HFFc6 (cell line): ENCODE results near the gene ATP2A2. TPM values are rescaled to one million over a fixed set of nuclear protein-coding genes. Genes with fewer than 3 reads are reported as not detected.

Experiments
- DNase-seq: peaks from one replicate; pipeline ENCODE4 v3.0.0-alpha.2; 2018
- H3K27ac Mint-ChIP-seq: 2 replicates; pipeline ENCODE4 v1.8.0; 2020; ENCODE audit warnings: mild to moderate bottlenecking, mixed read lengths
- H3K27me3 Mint-ChIP-seq: 2 replicates; pipeline ENCODE4 v1.8.0; 2021; ENCODE audit warnings: mild to moderate bottlenecking, moderate library complexity, mixed read lengths; ENCODE audit not compliant: insufficient read depth
- H3K36me3 Mint-ChIP-seq: 2 replicates; pipeline ENCODE4 v1.8.0; 2021; ENCODE audit warnings: low read depth, mixed read lengths
- H3K4me1 Mint-ChIP-seq: 2 replicates; pipeline ENCODE4 v1.8.0; 2020; ENCODE audit warnings: low read depth, mixed read lengths
- H3K4me3 Mint-ChIP-seq: 2 replicates; pipeline ENCODE4 v1.8.0; 2020; ENCODE audit warnings: mild to moderate bottlenecking, moderate library complexity, mixed read lengths
- H3K9me3 Mint-ChIP-seq: 2 replicates; pipeline ENCODE4 v1.8.0; 2020; ENCODE audit warnings: mild to moderate bottlenecking, mixed read lengths
- total RNA-seq, 6 experiments: library from RNA; stranded (reverse); fragmentation: NEBNext Ultra II Directional; extraction: Animal tissue kit (Norgen Biotek cat#: 25700); gene quantifications; 2 replicates in 1 of 6; 3 replicates in 5 of 6; pipeline ENCODE4 v1.2.3, GENCODE V29; 2021
- TF ChIP-seq, protein P1 (sequence below): fragments of 200-600 bp; sonication (generic); IDR thresholded peaks from 2 replicates; pipeline ENCODE4 v1.5.0; 2021; ENCODE audit warnings: antibody characterized with exemption, mild to moderate bottlenecking

Gene ATP2A2
- total RNA-seq, 6 experiments from 2014 or later: 254 to 286 (median 267) TPM

DNA sequence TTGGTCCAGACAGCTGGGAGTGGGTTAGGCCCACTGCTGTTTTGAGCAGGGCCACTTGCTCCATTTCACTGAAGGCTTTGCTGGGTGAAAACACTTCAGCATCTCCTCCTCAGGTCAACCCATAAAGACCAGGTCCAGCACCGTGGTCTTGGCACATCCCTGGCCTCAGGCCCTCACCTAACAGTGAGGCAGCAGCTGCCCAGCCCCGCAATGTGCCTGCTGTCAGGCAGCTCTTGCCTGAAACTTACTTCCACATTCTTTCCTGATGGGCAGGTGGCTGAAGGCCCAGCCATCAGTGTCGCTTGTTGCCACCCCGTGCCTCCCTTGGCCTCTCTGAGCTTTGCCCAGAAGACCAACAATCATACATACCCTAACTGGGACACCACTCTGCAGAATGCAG, 68.0 kb downstream of the ATP2A2 start:
- Mint-ChIP-seq H3K36me3 (peaks cover 54% of the 10 kb centered on the region), H3K27me3 (peaks cover 4% of the 10 kb centered on the region), H3K4me1 (no peaks in the 10 kb centered on the region), H3K27ac (no peak overlapping the region), H3K9me3 (no peaks in the 10 kb centered on the region), H3K4me3 (no peak overlapping the region)
- DNase-seq: no peak
- TF ChIP-seq, protein P1, sequence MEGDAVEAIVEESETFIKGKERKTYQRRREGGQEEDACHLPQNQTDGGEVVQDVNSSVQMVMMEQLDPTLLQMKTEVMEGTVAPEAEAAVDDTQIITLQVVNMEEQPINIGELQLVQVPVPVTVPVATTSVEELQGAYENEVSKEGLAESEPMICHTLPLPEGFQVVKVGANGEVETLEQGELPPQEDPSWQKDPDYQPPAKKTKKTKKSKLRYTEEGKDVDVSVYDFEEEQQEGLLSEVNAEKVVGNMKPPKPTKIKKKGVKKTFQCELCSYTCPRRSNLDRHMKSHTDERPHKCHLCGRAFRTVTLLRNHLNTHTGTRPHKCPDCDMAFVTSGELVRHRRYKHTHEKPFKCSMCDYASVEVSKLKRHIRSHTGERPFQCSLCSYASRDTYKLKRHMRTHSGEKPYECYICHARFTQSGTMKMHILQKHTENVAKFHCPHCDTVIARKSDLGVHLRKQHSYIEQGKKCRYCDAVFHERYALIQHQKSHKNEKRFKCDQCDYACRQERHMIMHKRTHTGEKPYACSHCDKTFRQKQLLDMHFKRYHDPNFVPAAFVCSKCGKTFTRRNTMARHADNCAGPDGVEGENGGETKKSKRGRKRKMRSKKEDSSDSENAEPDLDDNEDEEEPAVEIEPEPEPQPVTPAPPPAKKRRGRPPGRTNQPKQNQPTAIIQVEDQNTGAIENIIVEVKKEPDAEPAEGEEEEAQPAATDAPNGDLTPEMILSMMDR: no peak

DNA sequence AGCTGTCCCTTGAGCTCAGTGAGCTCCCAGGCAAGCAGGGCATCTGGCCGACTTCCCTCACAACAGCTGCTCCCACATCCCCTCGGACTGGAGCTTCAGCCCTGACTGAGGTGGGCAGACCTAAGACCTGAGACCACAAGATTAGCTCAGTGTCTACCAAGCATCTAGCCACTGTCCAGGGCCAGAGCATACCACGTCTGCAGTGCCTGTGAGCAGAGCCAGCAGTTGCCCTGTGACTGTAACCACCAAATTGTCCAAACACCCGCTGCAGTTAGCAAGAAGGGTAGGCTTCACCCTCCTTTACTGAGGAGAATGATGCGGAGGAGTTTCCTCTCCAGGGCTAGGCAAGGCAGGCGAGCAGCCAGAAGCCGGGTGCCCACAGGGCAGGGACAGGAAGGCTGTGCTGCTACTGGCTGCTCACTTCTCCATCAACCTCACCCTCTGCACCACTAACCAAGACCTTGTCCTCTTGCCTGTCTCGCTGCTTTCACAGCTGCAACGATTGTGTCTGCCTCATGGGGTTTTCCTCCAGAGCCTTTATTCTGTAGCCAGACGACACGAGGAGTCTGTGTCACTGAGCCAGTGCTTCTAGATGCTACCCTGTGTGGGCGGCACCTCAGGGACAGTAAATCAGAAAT, 68.6 kb downstream of the ATP2A2 start:
- H3K4me1 Mint-ChIP-seq: peaks cover 2% of the 10 kb centered on the region
- H3K27ac Mint-ChIP-seq: peak overlapping the region; percentile 26; the same call in 1 of the 2 replicates
- no peaks in the 10 kb centered on the region for H3K9me3 Mint-ChIP-seq
- TF ChIP-seq, protein P1: no peak
- peaks cover 48% of the 10 kb centered on the region for H3K36me3 Mint-ChIP-seq
- H3K4me3 Mint-ChIP-seq: no peak overlapping the region
- H3K27me3 Mint-ChIP-seq: peaks cover 4% of the 10 kb centered on the region
- no peak for DNase-seq

DNA sequence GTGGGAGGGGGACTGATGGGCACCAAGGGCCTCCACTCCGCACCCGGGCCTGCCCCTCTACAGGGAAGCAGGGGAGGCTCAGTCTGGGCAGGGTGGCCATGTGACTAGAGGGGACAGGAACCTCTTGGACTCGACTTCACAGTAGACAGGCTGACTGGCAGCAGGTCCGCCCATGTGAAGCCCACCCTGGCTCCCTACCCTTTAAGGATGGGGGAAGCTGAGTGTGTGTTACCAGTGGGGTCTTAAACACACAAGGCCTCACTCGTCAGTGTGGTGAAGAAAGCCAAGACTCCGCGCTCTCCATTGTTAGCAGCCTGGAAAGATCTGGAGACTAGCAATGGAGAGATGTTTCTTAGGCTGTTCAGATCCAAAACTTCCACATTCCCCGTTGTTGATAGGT, 70.1 kb downstream of the ATP2A2 start:
- TF ChIP-seq, protein P1: no peak
- H3K36me3 Mint-ChIP-seq: peaks cover 37% of the 10 kb centered on the region

DNA sequence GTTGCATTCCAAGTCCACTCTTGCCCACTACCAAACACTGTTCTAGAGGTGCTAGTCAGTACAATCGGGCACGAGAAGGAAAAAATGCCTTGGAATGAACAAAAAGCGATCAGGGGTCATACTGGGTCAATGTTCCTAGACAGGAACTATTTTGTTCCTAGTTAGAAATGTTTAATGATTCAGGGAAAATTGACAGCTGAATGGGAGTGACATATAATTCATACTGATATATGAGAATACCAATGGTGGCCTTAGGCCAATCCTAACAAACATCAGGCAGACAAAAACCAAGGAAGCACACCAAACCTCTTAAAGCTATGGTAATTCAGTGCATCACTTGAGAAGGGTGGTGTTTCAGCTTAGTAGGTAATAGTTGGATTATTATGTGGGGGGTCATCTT, 71.4 kb downstream of the ATP2A2 start:
- peaks cover 27% of the 10 kb centered on the region for H3K36me3 Mint-ChIP-seq
- no peaks in the 10 kb centered on the region for H3K9me3 Mint-ChIP-seq
- no peak overlapping the region for H3K4me3 Mint-ChIP-seq
- peaks cover 7% of the 10 kb centered on the region for H3K27me3 Mint-ChIP-seq
- peaks cover 9% of the 10 kb centered on the region for H3K4me1 Mint-ChIP-seq
- H3K27ac Mint-ChIP-seq: no peak overlapping the region
- TF ChIP-seq, protein P1: no peak
- DNase-seq: no peak

More for the DNA sequence above, 70.1 kb downstream of the ATP2A2 start:
- Mint-ChIP-seq H3K4me1 (peaks cover 9% of the 10 kb centered on the region), H3K27me3 (peaks cover 7% of the 10 kb centered on the region), H3K9me3 (no peaks in the 10 kb centered on the region), H3K27ac (no peak overlapping the region), H3K4me3 (no peak overlapping the region)
- no peak for DNase-seq

DNA sequence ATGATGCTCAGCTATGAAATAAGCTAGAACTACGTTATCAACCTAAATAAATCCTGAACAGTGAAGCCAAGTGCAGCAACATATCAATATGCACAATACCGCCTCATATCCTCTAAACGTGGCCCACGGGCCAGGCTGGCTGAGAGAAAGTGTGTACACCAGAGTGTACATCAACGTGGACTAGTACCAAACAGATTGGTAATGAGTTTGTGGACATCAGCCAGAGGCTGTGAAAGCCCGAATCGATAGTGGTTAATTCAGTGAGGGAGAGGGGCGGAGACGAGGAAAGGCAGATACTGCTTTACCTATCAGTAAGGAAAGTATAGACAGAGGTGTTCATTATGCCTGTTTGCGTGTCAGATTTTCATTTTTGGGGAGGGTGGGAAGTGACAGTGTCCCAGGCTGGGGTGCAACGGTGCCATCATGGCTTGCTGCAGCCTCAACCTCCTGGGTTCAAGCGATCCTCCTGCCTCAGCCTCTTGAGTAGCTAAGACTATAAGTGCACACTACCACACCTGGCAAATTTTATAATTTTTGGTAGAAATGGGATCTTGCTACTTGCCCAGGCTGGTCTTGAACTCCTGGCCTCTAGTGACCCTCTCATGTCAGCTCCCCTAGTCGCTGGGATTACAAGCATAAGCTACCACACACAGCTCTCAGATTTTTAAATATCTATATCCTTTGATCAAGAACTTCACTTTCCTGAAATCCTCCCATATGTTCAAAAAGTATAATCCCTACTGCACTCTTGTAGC, 72.3 kb downstream of the ATP2A2 start:
- DNase-seq: peak; percentile 11
- H3K4me1 Mint-ChIP-seq: peaks cover 9% of the 10 kb centered on the region
- no peaks in the 10 kb centered on the region for H3K9me3 Mint-ChIP-seq
- peaks cover 4% of the 10 kb centered on the region for H3K27me3 Mint-ChIP-seq
- TF ChIP-seq, protein P1: no peak
- H3K27ac Mint-ChIP-seq: no peak overlapping the region
- no peak overlapping the region for H3K4me3 Mint-ChIP-seq
- peaks cover 22% of the 10 kb centered on the region for H3K36me3 Mint-ChIP-seq
